ENCODE results near the gene BRWD1.
A peak's percentile ranks its signal among the peaks of the same experiment; 100 is the strongest.

BRWD1 gene

GRCh38 chr21:39197448-39198233 is 115.8 kb downstream of the BRWD1 start:
- DNase-seq (ENCODE audit: low read depth in 2 of 2) = no peak

- no peak for DNase-seq (ENCODE audit: low read depth in 2 of 2)
Measured at GRCh38 chr21:39196838-39197237, 116.6 kb downstream of the BRWD1 start.

DNA sequence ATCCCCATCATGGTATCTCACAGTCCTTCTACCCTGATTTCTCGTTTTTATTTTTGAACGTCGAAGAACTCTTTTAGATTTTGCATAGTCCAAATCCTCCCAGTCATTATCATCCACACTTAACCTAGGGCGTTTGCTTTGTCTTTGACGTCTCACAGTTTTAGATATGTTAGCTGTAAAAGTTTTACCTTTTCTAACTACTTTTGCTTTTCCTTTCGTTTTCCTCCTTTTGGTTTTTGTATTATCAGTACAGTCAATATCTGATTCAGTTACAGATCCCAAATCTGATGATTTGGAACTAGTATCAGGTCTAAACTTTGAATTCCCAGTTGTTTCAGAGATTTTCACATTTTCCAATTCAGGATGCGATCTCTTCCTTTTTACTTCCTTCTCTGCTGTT is 117.1 kb downstream of the BRWD1 start:
- DNase-seq (ENCODE audit: low read depth in 2 of 2) = no peak

GRCh38 chr21:39193380-39193779 is 120.1 kb downstream of the BRWD1 start:
- DNase-seq (ENCODE audit: low read depth in 2 of 2) = no peak

- no peak for DNase-seq (ENCODE audit: low read depth in 2 of 2)
Measured at GRCh38 chr21:39189857-39190604, 123.4 kb downstream of the BRWD1 start.

DNA sequence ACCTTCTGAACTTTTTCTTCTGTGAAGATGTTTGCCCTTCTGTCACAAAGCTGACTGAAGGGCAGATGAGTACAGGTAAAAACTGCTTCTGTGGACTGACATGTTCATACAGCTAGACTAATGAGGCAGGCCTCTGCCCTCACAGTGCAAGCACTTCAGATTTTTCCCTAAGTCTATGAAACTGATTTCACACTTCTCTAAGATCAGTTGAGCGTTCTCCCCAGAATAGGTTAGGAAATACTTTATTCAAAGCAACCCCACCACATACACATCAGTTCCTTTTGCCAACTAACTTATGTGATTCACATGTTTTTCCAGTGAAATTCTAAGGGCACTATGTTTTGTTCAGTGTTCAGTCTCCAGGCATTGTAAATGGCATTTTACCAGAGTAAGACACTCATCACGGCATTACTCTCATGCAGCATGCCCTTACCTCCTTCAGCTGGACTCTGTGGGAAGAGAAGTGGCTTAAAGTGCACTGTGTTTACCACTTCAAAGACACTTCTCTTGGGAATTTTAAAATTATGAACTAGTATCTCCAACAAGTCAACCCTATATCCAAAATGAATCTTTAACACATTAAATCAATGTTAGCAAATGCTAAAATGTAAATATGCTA is 124.8 kb downstream of the BRWD1 start:
- DNase-seq (ENCODE audit: low read depth in 2 of 2) = no peak

DNA sequence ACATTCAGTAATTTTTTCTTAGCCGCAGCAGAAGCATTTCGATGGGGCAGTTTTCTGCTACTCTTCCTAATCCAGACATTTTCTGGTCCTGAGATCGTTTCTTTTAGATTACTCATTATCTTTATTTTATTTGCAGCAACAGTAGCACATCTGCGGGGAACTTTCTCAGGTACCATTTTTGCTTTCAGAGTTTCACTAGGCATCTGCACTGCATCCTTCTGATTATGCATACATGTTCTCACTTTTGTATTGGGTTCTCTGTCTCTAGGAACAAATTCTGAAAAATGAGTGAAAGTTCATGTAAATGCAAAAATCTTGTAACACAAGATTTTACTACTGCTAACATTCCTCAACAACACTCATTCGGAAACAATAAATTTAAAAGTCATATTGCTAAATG is 126.3 kb downstream of the BRWD1 start:
- DNase-seq (ENCODE audit: low read depth in 2 of 2) = no peak

GRCh38 chr21:39186676-39187075 is 126.8 kb downstream of the BRWD1 start:
- DNase-seq (ENCODE audit: low read depth in 2 of 2) = no peak

DNA sequence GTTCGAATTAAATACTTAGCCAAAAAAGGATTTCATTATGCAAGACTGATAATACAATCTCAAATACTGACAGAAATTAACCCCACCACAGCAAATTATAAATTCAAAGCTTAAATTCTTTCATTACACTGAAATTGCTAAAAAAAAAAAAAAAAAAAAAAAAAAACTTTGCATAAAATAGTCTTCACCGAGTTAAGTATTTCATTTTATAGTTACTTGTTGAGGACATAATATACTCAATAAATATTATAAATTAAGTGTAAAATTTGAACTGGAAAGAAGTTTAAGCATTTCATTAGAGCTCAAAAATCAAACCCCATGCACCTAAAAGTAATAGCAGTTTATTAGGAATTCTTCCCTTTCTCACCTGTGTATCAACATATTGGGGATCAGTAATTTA is 128.3 kb downstream of the BRWD1 start:
- DNase-seq (ENCODE audit: low read depth in 2 of 2) = no peak

DNA sequence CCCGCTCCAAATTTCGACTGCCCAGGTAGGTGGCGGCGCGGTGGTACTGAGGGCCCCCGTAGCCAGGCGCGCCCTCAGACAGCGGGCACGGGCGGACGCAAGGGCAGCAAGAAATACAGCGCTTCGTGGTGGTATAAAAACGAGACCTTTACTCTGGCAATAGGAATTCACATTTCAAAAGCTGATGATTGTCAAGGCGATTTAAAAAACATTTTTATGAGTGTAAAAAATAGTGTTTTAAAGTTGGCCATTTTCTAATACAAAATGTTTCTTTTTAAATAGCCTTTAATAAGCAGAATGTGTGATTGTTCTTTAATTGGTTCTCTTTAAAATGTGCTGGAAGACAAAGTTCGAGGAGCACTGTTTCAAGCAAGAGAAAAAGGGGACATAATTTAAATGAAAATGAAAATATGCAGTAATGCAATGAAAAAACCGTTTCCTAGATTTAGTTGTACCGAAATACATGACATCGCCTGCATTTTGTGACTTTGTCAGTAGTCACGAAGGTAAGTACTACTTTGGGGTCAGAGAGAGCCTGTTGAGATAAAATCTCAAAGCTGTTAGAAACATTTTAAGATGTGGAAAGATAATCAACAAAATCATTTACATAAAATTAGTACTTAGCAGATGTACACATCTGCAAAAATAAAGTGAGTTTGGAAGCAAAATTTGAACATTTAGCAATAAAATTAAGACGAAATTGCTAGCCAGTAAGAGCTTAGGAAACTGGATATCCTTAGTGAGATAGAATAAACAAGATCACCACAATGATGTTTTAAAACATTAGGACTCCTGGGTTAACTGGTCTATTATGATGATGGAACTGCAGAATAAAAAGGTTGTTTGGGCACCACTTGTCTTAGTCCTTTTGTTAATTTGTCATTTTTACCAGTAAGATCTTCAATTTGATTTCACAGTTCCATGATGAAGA is 129.1 kb downstream of the BRWD1 start:
- DNase-seq (ENCODE audit: low read depth in 2 of 2) = no peak

DNA sequence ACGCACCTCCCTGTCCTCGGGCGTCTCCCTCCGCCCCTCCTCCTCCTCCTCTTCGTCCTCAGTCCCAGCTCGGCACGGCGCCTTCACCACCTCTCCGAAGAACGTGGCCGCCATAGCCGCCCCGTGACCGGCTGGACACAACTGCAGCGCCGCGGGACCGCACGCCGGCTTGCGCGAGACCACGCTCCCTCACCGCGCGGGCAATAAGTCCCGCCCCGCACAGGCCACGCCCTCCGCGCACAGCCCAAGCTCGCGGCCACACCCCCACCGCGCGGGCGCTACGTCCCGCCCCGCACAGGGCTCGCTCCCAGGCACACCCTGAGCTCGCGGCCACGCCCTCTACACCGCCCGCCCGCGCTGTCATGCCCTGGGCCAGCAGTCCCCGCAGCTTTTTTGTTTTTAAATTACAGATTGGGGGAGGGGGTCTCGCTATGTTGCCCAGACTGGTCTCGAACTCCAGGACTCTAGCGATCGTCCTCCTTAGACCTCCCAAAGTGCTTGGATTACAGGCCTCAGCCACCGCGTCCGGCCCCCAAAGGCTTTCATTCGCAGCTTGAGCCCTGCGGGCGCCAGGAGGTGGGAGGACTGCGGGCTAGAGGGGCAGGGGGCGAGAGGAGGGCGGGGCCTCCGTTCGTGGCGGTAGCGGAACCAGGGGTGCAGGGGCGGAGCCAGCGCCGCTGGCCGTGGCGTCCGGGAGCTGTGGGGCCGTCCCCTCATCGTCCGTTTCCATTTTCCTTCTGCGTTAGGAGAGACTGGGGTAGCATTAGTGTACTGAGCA is 130.0 kb downstream of the BRWD1 start, which contains the start of gene PSMG1:
Gene PSMG1, minus strand, starts transcription at position 180 of the 778 bp plus-strand sequence. Its CDS starts 66 bp downstream, at position 114.
- peak; percentile 91 to 92 for DNase-seq (ENCODE audit: low read depth in 2 of 2)

DNA sequence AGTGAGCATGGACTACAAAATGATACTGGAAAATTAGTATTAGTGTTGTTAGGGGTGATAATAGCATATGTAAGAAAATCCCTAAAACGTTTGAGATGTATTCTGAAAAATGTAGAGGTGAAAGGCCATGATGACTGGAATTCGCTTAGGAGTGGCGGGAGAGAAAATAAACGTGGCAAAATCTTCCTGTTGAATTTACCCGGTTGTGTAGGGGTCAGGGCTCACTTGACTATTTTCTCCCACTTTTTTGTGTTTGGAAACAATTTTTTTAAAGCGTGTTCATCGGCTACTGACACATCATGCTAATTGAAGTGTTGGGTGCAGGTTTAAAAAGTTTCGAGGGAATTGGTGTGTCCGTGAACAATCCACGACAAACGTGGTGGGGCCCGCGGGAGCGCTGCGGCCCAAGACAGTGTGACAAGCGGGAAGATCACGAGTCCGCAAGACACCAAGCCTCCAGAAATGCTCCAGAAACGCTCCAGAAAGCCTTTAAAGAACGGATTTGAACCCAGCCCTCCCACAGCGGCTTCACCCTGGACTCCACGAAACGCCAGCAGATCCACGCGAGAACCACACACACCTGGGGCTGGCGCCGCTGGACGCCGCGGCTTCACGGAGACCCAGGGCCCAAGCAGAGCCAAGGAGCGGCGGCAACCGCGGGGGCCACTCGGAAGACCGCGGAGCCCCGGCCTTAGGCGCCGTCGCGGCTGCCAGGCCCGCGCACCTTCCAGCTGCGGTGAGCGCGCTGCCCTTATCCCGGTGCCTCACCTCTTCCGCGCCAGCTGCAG is 130.8 kb downstream of the BRWD1 start:
- no peak for DNase-seq (ENCODE audit: low read depth in 2 of 2)

DNA sequence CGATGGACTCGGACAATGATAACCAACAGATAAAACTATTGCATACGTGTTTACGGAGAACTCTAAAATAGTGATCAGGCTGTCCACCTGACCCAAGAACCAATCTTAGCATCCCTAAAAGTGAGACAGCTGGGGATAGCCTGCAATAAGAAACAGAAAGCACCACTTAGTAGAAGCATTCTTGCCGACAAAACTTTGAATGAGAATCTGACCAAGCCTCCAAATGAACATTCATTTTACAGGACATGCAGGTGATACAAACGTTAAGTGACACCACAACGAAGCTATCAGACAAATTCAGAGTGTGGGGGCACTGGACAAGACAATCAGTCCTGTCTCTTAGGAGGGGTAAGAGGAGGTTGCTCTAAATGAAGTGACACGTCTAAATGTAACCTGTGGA is 131.4 kb downstream of the BRWD1 start:
- no peak for DNase-seq (ENCODE audit: low read depth in 2 of 2)

GRCh38 chr21:39181205-39181818 is 132.1 kb downstream of the BRWD1 start:
- DNase-seq (ENCODE audit: low read depth in 2 of 2) = no peak

- DNase-seq (ENCODE audit: low read depth in 2 of 2) = no peak
Measured at GRCh38 chr21:39180429-39181019, 132.9 kb downstream of the BRWD1 start.

DNA sequence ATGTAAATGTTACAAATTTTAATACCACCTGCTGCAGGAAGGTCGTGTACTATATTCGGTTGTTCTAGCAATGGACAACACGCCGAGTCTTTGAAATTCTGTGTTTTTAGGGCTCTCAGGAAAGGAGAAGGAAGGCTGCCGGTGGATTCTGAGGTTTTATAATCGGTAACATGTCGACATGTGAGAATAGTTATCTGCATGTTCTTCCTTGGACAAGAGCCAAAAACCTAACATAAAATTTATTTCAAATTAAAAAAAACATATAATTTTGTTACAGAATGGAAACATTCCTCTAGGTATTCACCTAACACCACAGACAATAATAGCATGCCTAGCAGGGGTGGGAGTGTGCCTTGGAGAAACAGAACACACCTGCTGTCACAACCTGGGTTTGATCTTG is 135.0 kb downstream of the BRWD1 start:
- no peak for DNase-seq (ENCODE audit: low read depth in 2 of 2)

DNA sequence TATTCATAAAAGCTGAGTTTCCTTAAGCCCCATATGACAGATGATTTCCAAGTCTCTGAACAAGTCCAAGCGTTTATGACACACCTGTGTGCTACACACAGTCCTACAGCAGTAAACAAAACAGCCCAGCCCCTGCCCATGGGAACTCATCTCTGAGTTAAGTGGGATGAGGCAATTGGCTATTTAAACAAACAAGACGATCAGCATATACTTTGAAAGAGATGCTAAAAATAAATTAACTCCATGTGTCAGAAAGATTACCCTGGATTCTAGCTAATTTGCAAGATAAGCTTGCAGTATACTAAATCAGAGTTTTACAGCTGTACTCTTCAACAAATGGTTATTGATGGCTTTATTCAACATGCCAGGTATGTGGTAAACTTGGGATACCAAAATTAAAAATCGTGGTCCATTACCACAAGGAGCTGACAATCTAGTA is 137.1 kb downstream of the BRWD1 start:
- no peak for DNase-seq (ENCODE audit: low read depth in 2 of 2)

DNA sequence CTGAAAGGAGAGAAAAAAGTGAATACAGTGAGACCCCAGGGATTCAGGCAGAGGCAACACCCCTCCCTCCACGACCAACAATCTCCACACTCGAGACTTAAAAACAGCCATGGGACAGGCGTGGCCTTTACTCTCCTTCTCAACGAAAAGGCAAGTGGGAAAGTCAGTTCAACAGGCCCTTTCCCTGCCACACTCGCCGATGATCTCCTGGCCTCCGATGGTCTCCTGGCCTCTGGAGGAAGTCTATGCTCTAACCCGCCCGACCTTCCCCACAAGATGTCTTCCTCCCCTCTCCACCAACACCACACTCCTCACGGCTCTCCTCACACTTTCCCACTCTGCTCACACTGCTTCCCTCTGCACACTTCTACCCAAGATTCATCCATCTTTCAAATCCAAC is 137.8 kb downstream of the BRWD1 start:
- no peak for DNase-seq (ENCODE audit: low read depth in 2 of 2)

- no peak for DNase-seq (ENCODE audit: low read depth in 2 of 2)
Measured at GRCh38 chr21:39175154-39175553, 138.3 kb downstream of the BRWD1 start.

All from stimulated activated CD8-positive, alpha-beta memory T cell treated with anti-CD3 and anti-CD28 coated beads, Interleukin-15, amount 100 ng/mL, for 48 hours (primary cell).